ENCODE data around the gene PTDSS2.

Gene PTDSS2

GRCh38 chr11:469684-470560 lies 19.8 kb downstream of the PTDSS2 start:
- H3K27me3 ChIP-seq (replicated peaks; ENCODE audit: control insufficient read depth, insufficient read depth, low read length, poor library complexity, severe bottlenecking) = no peaks in the 10 kb centered on the region
- H3K9me3 ChIP-seq (ENCODE audit: control insufficient read depth, low read length) = no peaks in the 10 kb centered on the region
- no peak for DNase-seq
- no peak overlapping the region for H3K4me3 ChIP-seq (ENCODE audit: insufficient read depth, low read depth, low read length, poor library complexity, severe bottlenecking)
- no peaks in the 10 kb centered on the region for H3K4me1 ChIP-seq (ENCODE audit: control insufficient read depth, insufficient read depth, low read length, poor library complexity, severe bottlenecking)
- no peak overlapping the region for H3K27ac ChIP-seq (ENCODE audit: insufficient read depth, low read length, poor library complexity, severe bottlenecking)
- H3K36me3 ChIP-seq (ENCODE audit: control insufficient read depth, insufficient read depth, low read length) = no peaks in the 10 kb centered on the region

- no peak for DNase-seq
- Histone ChIP-seq H3K9me3 (ENCODE audit: control insufficient read depth, low read length) (no peaks in the 10 kb centered on the region), H3K27ac (ENCODE audit: insufficient read depth, low read length, poor library complexity, severe bottlenecking) (no peak overlapping the region), H3K4me3 (ENCODE audit: insufficient read depth, low read depth, low read length, poor library complexity, severe bottlenecking) (no peak overlapping the region), H3K36me3 (ENCODE audit: control insufficient read depth, insufficient read depth, low read length) (no peaks in the 10 kb centered on the region), H3K27me3 (replicated peaks; ENCODE audit: control insufficient read depth, insufficient read depth, low read length, poor library complexity, severe bottlenecking) (no peaks in the 10 kb centered on the region), H3K4me1 (ENCODE audit: control insufficient read depth, insufficient read depth, low read length, poor library complexity, severe bottlenecking) (no peaks in the 10 kb centered on the region)
Observed at GRCh38 chr11:471468-472145, 21.5 kb downstream of the PTDSS2 start.

GRCh38 chr11:472272-472671 lies 22.2 kb downstream of the PTDSS2 start:
- Histone ChIP-seq H3K27ac (ENCODE audit: insufficient read depth, low read length, poor library complexity, severe bottlenecking) (no peak overlapping the region), H3K27me3 (replicated peaks; ENCODE audit: control insufficient read depth, insufficient read depth, low read length, poor library complexity, severe bottlenecking) (no peaks in the 10 kb centered on the region), H3K36me3 (ENCODE audit: control insufficient read depth, insufficient read depth, low read length) (no peaks in the 10 kb centered on the region), H3K4me1 (ENCODE audit: control insufficient read depth, insufficient read depth, low read length, poor library complexity, severe bottlenecking) (no peaks in the 10 kb centered on the region), H3K9me3 (ENCODE audit: control insufficient read depth, low read length) (no peaks in the 10 kb centered on the region), H3K4me3 (ENCODE audit: insufficient read depth, low read depth, low read length, poor library complexity, severe bottlenecking) (no peak overlapping the region)
- no peak for DNase-seq

- Histone ChIP-seq H3K36me3 (ENCODE audit: control insufficient read depth, insufficient read depth, low read length) (no peaks in the 10 kb centered on the region), H3K4me1 (ENCODE audit: control insufficient read depth, insufficient read depth, low read length, poor library complexity, severe bottlenecking) (no peaks in the 10 kb centered on the region), H3K4me3 (ENCODE audit: insufficient read depth, low read depth, low read length, poor library complexity, severe bottlenecking) (no peak overlapping the region), H3K27ac (ENCODE audit: insufficient read depth, low read length, poor library complexity, severe bottlenecking) (no peak overlapping the region), H3K9me3 (ENCODE audit: control insufficient read depth, low read length) (no peaks in the 10 kb centered on the region), H3K27me3 (replicated peaks; ENCODE audit: control insufficient read depth, insufficient read depth, low read length, poor library complexity, severe bottlenecking) (no peaks in the 10 kb centered on the region)
- DNase-seq = no peak
Observed at GRCh38 chr11:472816-473215, 22.7 kb downstream of the PTDSS2 start.

- Histone ChIP-seq H3K4me3 (ENCODE audit: insufficient read depth, low read depth, low read length, poor library complexity, severe bottlenecking) (no peak overlapping the region), H3K27ac (ENCODE audit: insufficient read depth, low read length, poor library complexity, severe bottlenecking) (no peak overlapping the region), H3K27me3 (replicated peaks; ENCODE audit: control insufficient read depth, insufficient read depth, low read length, poor library complexity, severe bottlenecking) (no peaks in the 10 kb centered on the region), H3K9me3 (ENCODE audit: control insufficient read depth, low read length) (no peaks in the 10 kb centered on the region), H3K4me1 (ENCODE audit: control insufficient read depth, insufficient read depth, low read length, poor library complexity, severe bottlenecking) (no peaks in the 10 kb centered on the region), H3K36me3 (ENCODE audit: control insufficient read depth, insufficient read depth, low read length) (no peaks in the 10 kb centered on the region)
- no peak for DNase-seq
Observed at GRCh38 chr11:473415-473814, 23.3 kb downstream of the PTDSS2 start.

GRCh38 chr11:473962-474785 lies 24.1 kb downstream of the PTDSS2 start:
- H3K4me1 ChIP-seq (ENCODE audit: control insufficient read depth, insufficient read depth, low read length, poor library complexity, severe bottlenecking) = no peaks in the 10 kb centered on the region
- DNase-seq = no peak
- no peaks in the 10 kb centered on the region for H3K9me3 ChIP-seq (ENCODE audit: control insufficient read depth, low read length)
- H3K4me3 ChIP-seq (ENCODE audit: insufficient read depth, low read depth, low read length, poor library complexity, severe bottlenecking) = no peak overlapping the region
- no peaks in the 10 kb centered on the region for H3K27me3 ChIP-seq (replicated peaks; ENCODE audit: control insufficient read depth, insufficient read depth, low read length, poor library complexity, severe bottlenecking)
- no peaks in the 10 kb centered on the region for H3K36me3 ChIP-seq (ENCODE audit: control insufficient read depth, insufficient read depth, low read length)
- no peak overlapping the region for H3K27ac ChIP-seq (ENCODE audit: insufficient read depth, low read length, poor library complexity, severe bottlenecking)

GRCh38 chr11:474914-475506 lies 24.9 kb downstream of the PTDSS2 start:
- H3K36me3 ChIP-seq (ENCODE audit: control insufficient read depth, insufficient read depth, low read length) = no peaks in the 10 kb centered on the region
- DNase-seq = no peak
- no peaks in the 10 kb centered on the region for H3K27me3 ChIP-seq (replicated peaks; ENCODE audit: control insufficient read depth, insufficient read depth, low read length, poor library complexity, severe bottlenecking)
- no peaks in the 10 kb centered on the region for H3K4me1 ChIP-seq (ENCODE audit: control insufficient read depth, insufficient read depth, low read length, poor library complexity, severe bottlenecking)
- H3K4me3 ChIP-seq (ENCODE audit: insufficient read depth, low read depth, low read length, poor library complexity, severe bottlenecking) = no peak overlapping the region
- no peaks in the 10 kb centered on the region for H3K9me3 ChIP-seq (ENCODE audit: control insufficient read depth, low read length)
- no peak overlapping the region for H3K27ac ChIP-seq (ENCODE audit: insufficient read depth, low read length, poor library complexity, severe bottlenecking)

GRCh38 chr11:475941-476340 lies 25.9 kb downstream of the PTDSS2 start:
- Histone ChIP-seq H3K36me3 (ENCODE audit: control insufficient read depth, insufficient read depth, low read length) (no peaks in the 10 kb centered on the region), H3K27ac (ENCODE audit: insufficient read depth, low read length, poor library complexity, severe bottlenecking) (no peak overlapping the region), H3K4me1 (ENCODE audit: control insufficient read depth, insufficient read depth, low read length, poor library complexity, severe bottlenecking) (no peaks in the 10 kb centered on the region), H3K27me3 (replicated peaks; ENCODE audit: control insufficient read depth, insufficient read depth, low read length, poor library complexity, severe bottlenecking) (no peaks in the 10 kb centered on the region), H3K4me3 (ENCODE audit: insufficient read depth, low read depth, low read length, poor library complexity, severe bottlenecking) (no peak overlapping the region), H3K9me3 (ENCODE audit: control insufficient read depth, low read length) (no peaks in the 10 kb centered on the region)
- no peak for DNase-seq

- Histone ChIP-seq H3K27ac (ENCODE audit: insufficient read depth, low read length, poor library complexity, severe bottlenecking) (no peak overlapping the region), H3K9me3 (ENCODE audit: control insufficient read depth, low read length) (no peaks in the 10 kb centered on the region), H3K4me1 (ENCODE audit: control insufficient read depth, insufficient read depth, low read length, poor library complexity, severe bottlenecking) (no peaks in the 10 kb centered on the region), H3K36me3 (ENCODE audit: control insufficient read depth, insufficient read depth, low read length) (no peaks in the 10 kb centered on the region), H3K27me3 (replicated peaks; ENCODE audit: control insufficient read depth, insufficient read depth, low read length, poor library complexity, severe bottlenecking) (no peaks in the 10 kb centered on the region), H3K4me3 (ENCODE audit: insufficient read depth, low read depth, low read length, poor library complexity, severe bottlenecking) (no peak overlapping the region)
- no peak for DNase-seq
Observed at GRCh38 chr11:476416-476815, 26.3 kb downstream of the PTDSS2 start.
